Neural cell (in vitro differentiated cells): ENCODE measurements around the gene USP7. TPM values are rescaled to one million over a fixed set of nuclear protein-coding genes. Genes with fewer than 3 reads are reported as not detected.

Source experiments
- H2AFZ ChIP-seq: fragments of 200-600, 300-800 bp; sonication (generic), shearing (Covaris generic); 2 replicates; pipeline ENCODE4 v1.6.0; 2014; ENCODE audit warnings: low read depth, mild to moderate bottlenecking, antibody characterized with exemption, low read length, moderate library complexity
- H3F3A ChIP-seq: fragments of 200-600 bp; shearing (Covaris generic); 2 replicates; pipeline ENCODE4 v1.6.1; 2016; ENCODE audit warnings: mild to moderate bottlenecking, moderate library complexity, mixed read lengths, antibody characterized with exemption, low read length; ENCODE audit not compliant: insufficient read depth, poor library complexity, severe bottlenecking
- H3K27ac ChIP-seq: fragments of 200-600, 300-800 bp; sonication (generic), shearing (Covaris generic); 2 replicates; pipeline ENCODE4 v1.5.1; 2014; ENCODE audit warnings: mild to moderate bottlenecking, low read length, moderate library complexity
- H3K27me3 ChIP-seq: fragments of 300-800, 200-600 bp; sonication (generic), shearing (Covaris generic); 2 replicates; pipeline ENCODE4 v1.6.0; 2014; ENCODE audit warnings: mild to moderate bottlenecking, low read depth, low read length, moderate library complexity; ENCODE audit not compliant: insufficient read depth
- H3K36me3 ChIP-seq: fragments of 300-800, 200-600 bp; sonication (generic), shearing (Covaris generic); 2 replicates; pipeline ENCODE4 v1.5.1; 2014; ENCODE audit warnings: mild to moderate bottlenecking, antibody characterized with exemption, low read length, moderate library complexity; ENCODE audit not compliant: insufficient read depth
- H3K4me2 ChIP-seq: fragments of 300-800, 200-600 bp; sonication (generic), shearing (Covaris generic); 2 replicates; pipeline ENCODE4 v1.6.0; 2014; ENCODE audit warnings: mild to moderate bottlenecking, low read length
- H3K4me3 ChIP-seq: fragments of 300-800, 200-600 bp; sonication (generic), shearing (Covaris generic); 2 replicates; pipeline ENCODE4 v1.5.1; 2014; ENCODE audit warnings: mild to moderate bottlenecking, low read length, moderate library complexity
- H3K79me2 ChIP-seq: fragments of 200-600 bp; shearing (Covaris generic); replicated peaks from 2 replicates; pipeline ENCODE4 v1.6.0; 2014; ENCODE audit warnings: mild to moderate bottlenecking, low read length, moderate library complexity; ENCODE audit not compliant: insufficient read depth
- H3K9ac ChIP-seq: fragments of 300-800, 200-600 bp; sonication (generic), shearing (Covaris generic); 2 replicates; pipeline ENCODE4 v1.6.1; 2016; ENCODE audit warnings: mild to moderate bottlenecking, low read length, mixed read lengths
- H3K9me2 ChIP-seq: fragments of 200-600 bp; shearing (Covaris generic); 2 replicates; pipeline ENCODE4 v1.6.1; 2016; ENCODE audit warnings: mild to moderate bottlenecking, low read length, mixed read lengths; ENCODE audit not compliant: insufficient read depth
- H3K9me3 ChIP-seq: fragments of 200-600, 300-800 bp; sonication (generic), shearing (Covaris generic); 2 replicates; pipeline ENCODE4 v1.6.1; 2016; ENCODE audit warnings: mild to moderate bottlenecking, mixed run types, low read length, moderate library complexity, mixed read lengths
- H4K20me1 ChIP-seq: fragments of 200-600 bp; shearing (Covaris generic); 2 replicates; pipeline ENCODE4 v1.6.1; 2016; ENCODE audit warnings: mild to moderate bottlenecking, mixed run types; ENCODE audit not compliant: insufficient read depth
- EP300 ChIP-seq: fragments of 450-650 bp; conservative IDR thresholded peaks from 2 replicates; pipeline ENCODE4 v1.6.1; 2014; ENCODE audit warnings: antibody characterized with exemption, mild to moderate bottlenecking, moderate library complexity; ENCODE audit not compliant: poor library complexity, severe bottlenecking
- EZH2 ChIP-seq: fragments of 200-600, 300-800 bp; shearing (Covaris generic), sonication (generic); IDR thresholded peaks from 2 replicates; pipeline ENCODE4 v1.6.1; 2014; ENCODE audit warnings: antibody characterized with exemption, low read length, borderline replicate concordance, mild to moderate bottlenecking; ENCODE audit not compliant: insufficient read depth, poor library complexity, severe bottlenecking
- MXI1 ChIP-seq: fragments of 450-650 bp; conservative IDR thresholded peaks from 2 replicates; pipeline ENCODE4 v1.6.1; 2014; ENCODE audit warnings: antibody characterized with exemption, mild to moderate bottlenecking; ENCODE audit not compliant: poor library complexity, severe bottlenecking
- POLR2AphosphoS5 ChIP-seq: IDR thresholded peaks from 2 replicates; pipeline ENCODE4 v1.6.1; 2012
- RAD21 ChIP-seq: fragments of 450-650 bp; conservative IDR thresholded peaks from 2 replicates; pipeline ENCODE4 v1.6.1; 2014; ENCODE audit warnings: antibody characterized with exemption, mild to moderate bottlenecking, moderate library complexity
- SMC3 ChIP-seq: fragments of 450-650 bp; conservative IDR thresholded peaks from 2 replicates; pipeline ENCODE4 v1.6.1; 2014; ENCODE audit warnings: antibody characterized with exemption, mild to moderate bottlenecking, moderate library complexity; ENCODE audit not compliant: poor library complexity
- TAF1 ChIP-seq: IDR thresholded peaks from 2 replicates; pipeline ENCODE4 v1.6.1; 2012; ENCODE audit warnings: low read depth
- polyA plus RNA-seq: library from polyadenylated mRNA; depleted of rRNA; stranded (reverse); fragments of >200 nt; gene quantifications from 2 replicates; pipeline ENCODE4 v1.2.3, GENCODE V29; 2014
- TF ChIP-seq, protein P1 (sequence below): IDR thresholded peaks from 2 replicates; pipeline ENCODE4 v1.6.1; 2012; ENCODE audit warnings: borderline replicate concordance
- TF ChIP-seq, protein P2 (sequence below): fragments of 450-650 bp; IDR thresholded peaks from 2 replicates; pipeline ENCODE4 v1.5.1; 2014; ENCODE audit warnings: antibody characterized with exemption, mild to moderate bottlenecking, moderate library complexity; ENCODE audit not compliant: poor library complexity, severe bottlenecking

Gene USP7
- polyA plus RNA-seq, 1 donor from 2014 or later, result 52.5 TPM

DNA sequence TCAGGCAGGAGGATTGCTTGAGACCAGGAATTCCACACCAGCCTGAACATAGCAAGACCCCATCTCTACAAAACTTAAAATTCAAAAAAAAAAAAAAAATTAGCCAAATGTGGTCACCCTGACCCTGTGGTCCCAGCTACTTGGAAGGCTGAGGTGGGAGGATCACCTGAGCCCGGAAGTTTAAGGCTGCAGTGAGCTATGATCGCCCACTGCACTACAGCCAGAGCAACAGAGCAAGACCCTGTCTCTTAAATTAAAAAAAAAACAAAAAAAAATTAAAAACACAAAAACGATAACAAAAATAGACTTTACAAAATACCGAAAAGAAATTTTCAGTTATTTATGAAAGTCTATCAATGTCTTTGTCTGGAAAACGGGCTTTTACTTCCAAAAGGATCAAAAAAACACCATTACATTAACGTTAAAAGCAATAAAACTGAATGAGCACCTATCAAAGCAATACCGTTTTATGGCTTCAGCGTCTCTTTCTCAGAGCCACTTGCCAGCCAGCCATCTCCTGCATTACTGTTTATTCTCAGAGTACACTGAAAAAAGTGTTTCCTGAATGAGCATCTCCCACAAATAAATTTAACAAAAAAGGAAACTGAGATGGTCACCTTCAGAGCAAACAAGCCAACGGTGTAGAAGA lies 6.1 kb downstream of the USP7 start:
- Histone ChIP-seq H3K27ac (no peak overlapping the region), H3K9me2 (no peaks in the 10 kb centered on the region), H3K36me3 (no peaks in the 10 kb centered on the region), H3K9ac (no peak overlapping the region), H3K79me2 (peaks cover 91% of the 10 kb centered on the region), H2AFZ (no peak overlapping the region), H3K4me3 (no peak overlapping the region), H3F3A (no peaks in the 10 kb centered on the region), H3K27me3 (no peaks in the 10 kb centered on the region), H3K4me2 (no peak overlapping the region), H3K9me3 (no peaks in the 10 kb centered on the region), H4K20me1 (peaks cover 68% of the 10 kb centered on the region)
- TF ChIP-seq TAF1 (no peak), EZH2 (no peak), EP300 (no peak)
- TF ChIP-seq, protein P1, sequence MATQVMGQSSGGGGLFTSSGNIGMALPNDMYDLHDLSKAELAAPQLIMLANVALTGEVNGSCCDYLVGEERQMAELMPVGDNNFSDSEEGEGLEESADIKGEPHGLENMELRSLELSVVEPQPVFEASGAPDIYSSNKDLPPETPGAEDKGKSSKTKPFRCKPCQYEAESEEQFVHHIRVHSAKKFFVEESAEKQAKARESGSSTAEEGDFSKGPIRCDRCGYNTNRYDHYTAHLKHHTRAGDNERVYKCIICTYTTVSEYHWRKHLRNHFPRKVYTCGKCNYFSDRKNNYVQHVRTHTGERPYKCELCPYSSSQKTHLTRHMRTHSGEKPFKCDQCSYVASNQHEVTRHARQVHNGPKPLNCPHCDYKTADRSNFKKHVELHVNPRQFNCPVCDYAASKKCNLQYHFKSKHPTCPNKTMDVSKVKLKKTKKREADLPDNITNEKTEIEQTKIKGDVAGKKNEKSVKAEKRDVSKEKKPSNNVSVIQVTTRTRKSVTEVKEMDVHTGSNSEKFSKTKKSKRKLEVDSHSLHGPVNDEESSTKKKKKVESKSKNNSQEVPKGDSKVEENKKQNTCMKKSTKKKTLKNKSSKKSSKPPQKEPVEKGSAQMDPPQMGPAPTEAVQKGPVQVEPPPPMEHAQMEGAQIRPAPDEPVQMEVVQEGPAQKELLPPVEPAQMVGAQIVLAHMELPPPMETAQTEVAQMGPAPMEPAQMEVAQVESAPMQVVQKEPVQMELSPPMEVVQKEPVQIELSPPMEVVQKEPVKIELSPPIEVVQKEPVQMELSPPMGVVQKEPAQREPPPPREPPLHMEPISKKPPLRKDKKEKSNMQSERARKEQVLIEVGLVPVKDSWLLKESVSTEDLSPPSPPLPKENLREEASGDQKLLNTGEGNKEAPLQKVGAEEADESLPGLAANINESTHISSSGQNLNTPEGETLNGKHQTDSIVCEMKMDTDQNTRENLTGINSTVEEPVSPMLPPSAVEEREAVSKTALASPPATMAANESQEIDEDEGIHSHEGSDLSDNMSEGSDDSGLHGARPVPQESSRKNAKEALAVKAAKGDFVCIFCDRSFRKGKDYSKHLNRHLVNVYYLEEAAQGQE, result no peak

DNA sequence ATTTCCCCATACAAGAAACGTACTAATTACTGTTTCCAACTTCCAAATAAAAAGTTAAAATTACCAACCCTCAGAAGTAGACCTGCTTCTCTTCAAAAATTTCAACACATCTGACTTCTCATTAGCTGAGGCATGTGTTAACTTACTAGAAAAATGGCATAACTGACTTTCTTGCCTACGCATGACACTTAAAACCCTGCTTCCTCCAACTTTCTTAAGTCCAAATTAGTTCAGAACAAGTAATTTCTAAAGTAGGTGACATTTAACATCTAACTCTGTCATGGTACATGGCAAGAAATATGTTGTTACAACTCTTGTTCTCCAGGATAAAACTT lies 6.7 kb downstream of the USP7 start:
- no peak overlapping the region for H3K27ac ChIP-seq
- H3K27me3 ChIP-seq, result no peaks in the 10 kb centered on the region
- no peak overlapping the region for H3K4me2 ChIP-seq
- H3K9me2 ChIP-seq, result no peaks in the 10 kb centered on the region
- TF ChIP-seq POLR2AphosphoS5, result no peak
- no peak for TF ChIP-seq MXI1
- no peak for TF ChIP-seq EZH2
- TF ChIP-seq EP300, result no peak
- TF ChIP-seq SMC3, result no peak
- TF ChIP-seq TAF1, result no peak
- no peak for TF ChIP-seq RAD21
- TF ChIP-seq, protein P1, result no peak
- TF ChIP-seq, protein P2, sequence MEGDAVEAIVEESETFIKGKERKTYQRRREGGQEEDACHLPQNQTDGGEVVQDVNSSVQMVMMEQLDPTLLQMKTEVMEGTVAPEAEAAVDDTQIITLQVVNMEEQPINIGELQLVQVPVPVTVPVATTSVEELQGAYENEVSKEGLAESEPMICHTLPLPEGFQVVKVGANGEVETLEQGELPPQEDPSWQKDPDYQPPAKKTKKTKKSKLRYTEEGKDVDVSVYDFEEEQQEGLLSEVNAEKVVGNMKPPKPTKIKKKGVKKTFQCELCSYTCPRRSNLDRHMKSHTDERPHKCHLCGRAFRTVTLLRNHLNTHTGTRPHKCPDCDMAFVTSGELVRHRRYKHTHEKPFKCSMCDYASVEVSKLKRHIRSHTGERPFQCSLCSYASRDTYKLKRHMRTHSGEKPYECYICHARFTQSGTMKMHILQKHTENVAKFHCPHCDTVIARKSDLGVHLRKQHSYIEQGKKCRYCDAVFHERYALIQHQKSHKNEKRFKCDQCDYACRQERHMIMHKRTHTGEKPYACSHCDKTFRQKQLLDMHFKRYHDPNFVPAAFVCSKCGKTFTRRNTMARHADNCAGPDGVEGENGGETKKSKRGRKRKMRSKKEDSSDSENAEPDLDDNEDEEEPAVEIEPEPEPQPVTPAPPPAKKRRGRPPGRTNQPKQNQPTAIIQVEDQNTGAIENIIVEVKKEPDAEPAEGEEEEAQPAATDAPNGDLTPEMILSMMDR, result no peak
- peaks cover 62% of the 10 kb centered on the region for H4K20me1 ChIP-seq
- H3K36me3 ChIP-seq, result no peaks in the 10 kb centered on the region
- H3K9me3 ChIP-seq, result no peaks in the 10 kb centered on the region
- H3K79me2 ChIP-seq, result peaks cover 91% of the 10 kb centered on the region
- no peak overlapping the region for H2AFZ ChIP-seq
- H3K9ac ChIP-seq, result no peak overlapping the region
- H3K4me3 ChIP-seq, result no peak overlapping the region
- no peaks in the 10 kb centered on the region for H3F3A ChIP-seq
